Small intestine (tissue), 7 donors: ENCODE measurements around the gene MS4A8. TPM values are rescaled to one million over a fixed set of nuclear protein-coding genes. Genes with fewer than 3 reads are reported as not detected.

Experiments used
- DNase-seq, 2 donors: peaks; one replicate each; pipeline versions ENCODE4 v3.0.0 to v3.0.0-alpha.2; 2013
- FAIRE-seq: peaks from 2 replicates; lab custom pipeline; 2012; peaks lifted over from hg19 to GRCh38; lab: Jason Lieb, UNC
- H3K27ac ChIP-seq, 3 donors: one replicate each; pipeline ENCODE4 v1.5.1; 2013; ENCODE audit warnings: low read length in 2 of 3, mild to moderate bottlenecking in 2 of 3, control low read depth in 1 of 3, inconsistent platforms in 1 of 3, low read depth in 1 of 3, moderate library complexity in 1 of 3
- H3K27me3 ChIP-seq, 3 donors: one replicate each; pipeline ENCODE4 v1.6.1; 2013; ENCODE audit warnings: low read length in 3 of 3, inconsistent platforms in 1 of 3; ENCODE audit not compliant: control insufficient read depth in 3 of 3, insufficient read depth in 3 of 3
- H3K36me3 ChIP-seq, 3 donors: one replicate each; pipeline ENCODE4 v1.6.1; 2013; ENCODE audit warnings: low read length in 3 of 3, inconsistent platforms in 1 of 3, low read depth in 1 of 3, mild to moderate bottlenecking in 1 of 3, moderate library complexity in 1 of 3; ENCODE audit not compliant: control insufficient read depth in 3 of 3, insufficient read depth in 2 of 3
- H3K4me1 ChIP-seq, 3 donors: one replicate each; pipeline ENCODE4 v1.6.1; 2013; ENCODE audit warnings: low read length in 2 of 3, inconsistent platforms in 1 of 3, low read depth in 1 of 3, mild to moderate bottlenecking in 1 of 3, moderate library complexity in 1 of 3; ENCODE audit not compliant: control insufficient read depth in 3 of 3, insufficient read depth in 2 of 3
- H3K4me3 ChIP-seq, 3 donors: one replicate each; pipeline ENCODE4 v1.5.1; 2013; ENCODE audit warnings: low read length in 3 of 3, control low read depth in 1 of 3, inconsistent platforms in 1 of 3, low read depth in 1 of 3, mild to moderate bottlenecking in 1 of 3, moderate library complexity in 1 of 3
- H3K9me3 ChIP-seq, 2 donors: one replicate each; pipeline ENCODE4 v1.6.1; 2013; ENCODE audit warnings: low read depth in 1 of 2, low read length in 1 of 2; ENCODE audit not compliant: control insufficient read depth in 2 of 2, insufficient read depth in 1 of 2
- WGBS, 3 donors: extraction: QIAGEN DNeasy Blood & Tissue Kit; methylation state at CpG; one replicate each; pipeline ENCODE4 v1.1.7; 2013; 5-methylcytosine and 5-hydroxymethylcytosine counted together
- polyA plus RNA-seq, 4 donors: library from polyadenylated mRNA; stranded (reverse) in 3 of 4; unstranded in 1 of 4; fragments of 200-250 nt in 3 of 4; fragments of 120-200 nt in 1 of 4; gene quantifications; one replicate each; pipeline versions ENCODE4 v1.2.1 to v1.2.3, GENCODE V29; 2013
- donor health status: healthy with polysubstance abuse.
- donor health status: control.
- donor health status: control.
- donor health status: Bipolar disorder and iron deficiency.
- donor health status: healthy.

MS4A8 gene
- polyA plus RNA-seq, 4 donors, result 35.7 to 265 (median 141) TPM

DNA sequence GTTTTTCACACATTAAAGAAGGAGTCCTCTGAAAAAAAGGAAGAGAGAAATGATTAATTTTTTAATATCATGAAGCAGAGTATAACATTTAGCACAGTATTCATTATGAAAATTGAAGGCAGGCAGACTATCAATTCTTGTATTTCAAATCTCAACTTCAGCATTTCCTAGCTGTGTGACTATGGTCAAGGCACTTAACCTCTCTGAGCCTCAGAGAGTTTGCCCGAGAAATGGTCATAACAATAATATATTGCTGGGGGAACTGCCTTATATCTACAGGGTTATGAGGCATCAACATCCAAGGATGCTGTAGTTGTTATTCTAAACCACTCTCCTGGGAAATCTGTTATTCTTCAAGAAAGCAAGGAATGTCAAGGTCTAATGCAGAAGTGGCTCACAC lies 26.2 kb downstream of the MS4A8 start:
- DNase-seq (no peak), FAIRE-seq (no peak)
- Histone ChIP-seq H3K27me3 (no peaks in the 10 kb centered on the region), H3K36me3 (no peaks in the 10 kb centered on the region), H3K27ac (no peak overlapping the region), H3K9me3 (no peaks in the 10 kb centered on the region), H3K4me3 (no peak overlapping the region), H3K4me1 (peaks cover 0 to 19% (median 2%) of the 10 kb centered on the region in 3 donors)
- 84 to 92% (median 89%) methylated on average over 1 of the region's 1 CpG for WGBS, 3 donors

DNA sequence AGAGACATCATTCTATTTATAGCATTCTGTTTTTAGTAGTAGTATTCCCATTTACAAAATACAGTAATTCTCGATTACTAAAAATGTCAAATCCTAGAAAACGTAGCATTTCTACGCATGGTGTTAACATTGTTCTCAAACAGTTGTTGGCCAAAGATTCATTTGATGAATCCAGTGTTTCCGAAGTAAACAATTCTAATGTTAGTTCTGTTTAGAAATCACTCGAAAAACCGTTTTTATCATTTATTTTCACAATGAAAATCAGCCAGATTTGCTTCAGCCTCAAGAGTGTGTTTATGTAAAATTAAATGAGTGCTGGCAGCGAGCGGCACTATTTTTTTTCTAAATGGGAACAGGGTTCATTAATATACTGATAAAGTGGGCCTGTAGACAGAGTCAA lies 32.2 kb downstream of the MS4A8 start:
- DNase-seq (no peak), FAIRE-seq (no peak)
- Histone ChIP-seq H3K27ac (no peak overlapping the region), H3K4me3 (no peak overlapping the region), H3K9me3 (peaks cover 0 to 12% of the 10 kb centered on the region in 2 donors), H3K36me3 (no peaks in the 10 kb centered on the region), H3K4me1 (peaks cover 0 to 7% (median 0%) of the 10 kb centered on the region in 3 donors), H3K27me3 (no peaks in the 10 kb centered on the region)
- 67 to 89% (median 83%) methylated on average over 8 of the region's 8 CpGs for WGBS, 3 donors

- no peak overlapping the region for H3K4me3 ChIP-seq
- peaks cover 0 to 4% (median 0%) of the 10 kb centered on the region in 3 donors for H3K4me1 ChIP-seq
- 54 to 76% (median 58%) methylated on average over 4 of the region's 4 CpGs for WGBS, 3 donors
- no peaks in the 10 kb centered on the region for H3K36me3 ChIP-seq
- no peak overlapping the region for H3K27ac ChIP-seq
- H3K27me3 ChIP-seq, result no peaks in the 10 kb centered on the region
- H3K9me3 ChIP-seq, result peaks cover 0 to 12% of the 10 kb centered on the region in 2 donors
- DNase-seq (peak; percentile 62 to 75), FAIRE-seq (no peak)
These were observed 34.9 kb downstream of the MS4A8 start for GRCh38 chr11:60734279-60734678.

GRCh38 chr11:60739114-60739513 lies 39.7 kb downstream of the MS4A8 start:
- H3K27me3 ChIP-seq, result no peaks in the 10 kb centered on the region
- H3K4me3 ChIP-seq, result no peak overlapping the region
- H3K4me1 ChIP-seq, result peaks cover 0 to 17% (median 0%) of the 10 kb centered on the region in 3 donors
- H3K9me3 ChIP-seq, result peaks cover 0 to 5% of the 10 kb centered on the region in 2 donors
- DNase-seq (no peak), FAIRE-seq (no peak)
- no peak overlapping the region for H3K27ac ChIP-seq
- 79 to 87% (median 81%) methylated on average over 7 of the region's 7 CpGs for WGBS, 3 donors
- no peaks in the 10 kb centered on the region for H3K36me3 ChIP-seq

- no peak for FAIRE-seq
- H3K27ac ChIP-seq, result peak overlapping the region in 1 of 3 donors; percentile 52
- peak in 1 of 2 donors; percentile 33 for DNase-seq
- peaks cover 0 to 14% (median 0%) of the 10 kb centered on the region in 3 donors for H3K4me1 ChIP-seq
- H3K36me3 ChIP-seq, result no peaks in the 10 kb centered on the region
- no peak overlapping the region for H3K4me3 ChIP-seq
- peaks cover 0 to 5% of the 10 kb centered on the region in 2 donors for H3K9me3 ChIP-seq
- H3K27me3 ChIP-seq, result no peaks in the 10 kb centered on the region
These were observed 41.2 kb downstream of the MS4A8 start for GRCh38 chr11:60740573-60740972.

DNA sequence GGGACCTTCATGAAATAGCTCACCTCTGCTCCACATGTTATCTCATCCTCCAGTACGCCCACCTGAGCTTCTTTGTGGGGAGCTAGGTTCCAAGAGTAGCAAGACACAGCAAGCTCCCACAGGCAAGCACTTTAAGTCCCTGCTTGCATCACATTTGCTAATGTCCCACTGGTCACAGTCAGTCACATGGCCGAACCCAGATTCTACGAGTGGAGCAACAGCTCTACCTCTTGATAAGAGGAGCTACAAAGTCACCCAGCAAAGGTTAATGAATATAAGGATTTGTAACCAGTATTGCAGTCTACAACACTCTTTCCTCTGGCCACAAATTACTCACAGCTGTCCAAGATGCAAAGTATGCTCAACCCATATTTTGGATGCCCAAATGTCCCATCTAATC lies 42.0 kb downstream of the MS4A8 start:
- H3K4me3 ChIP-seq, result no peak overlapping the region
- H3K27ac ChIP-seq, result peak overlapping the region in 1 of 3 donors; percentile 52
- H3K27me3 ChIP-seq, result no peaks in the 10 kb centered on the region
- DNase-seq (peak in 1 of 2 donors; percentile 63), FAIRE-seq (no peak)
- H3K36me3 ChIP-seq, result no peaks in the 10 kb centered on the region
- 81 to 89% (median 86%) methylated on average over 3 of the region's 3 CpGs for WGBS, 3 donors
- H3K9me3 ChIP-seq, result peaks cover 0 to 5% of the 10 kb centered on the region in 2 donors
- peaks cover 0 to 14% (median 0%) of the 10 kb centered on the region in 3 donors for H3K4me1 ChIP-seq

- WGBS, 3 donors, result 21 to 80% (median 57%) methylated on average over 1 of the region's 1 CpG
- no peak for FAIRE-seq
- peak; percentile 25 to 59 for DNase-seq
These were observed 43.6 kb downstream of the MS4A8 start for GRCh38 chr11:60743058-60743457.

DNA sequence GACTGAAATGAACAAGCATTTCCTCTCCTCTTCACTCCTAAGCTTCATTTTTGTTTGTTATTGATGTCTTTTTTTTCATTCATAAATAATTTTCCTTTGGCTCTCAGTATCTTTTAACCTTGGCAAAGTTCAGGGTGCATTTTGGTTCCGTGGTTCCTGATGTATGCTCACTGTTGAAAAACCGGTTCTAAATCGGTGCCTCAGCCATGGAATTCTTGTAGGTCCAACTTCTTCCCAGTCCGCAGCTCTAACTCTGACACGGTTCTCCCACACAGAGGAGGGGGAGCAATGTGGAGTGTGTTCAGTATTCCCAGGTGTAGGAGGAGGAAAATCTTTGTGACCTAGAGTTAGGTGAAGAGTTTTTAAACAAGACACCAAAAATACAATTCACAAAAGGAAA lies 44.7 kb downstream of the MS4A8 start:
- Histone ChIP-seq H3K27ac (no peak overlapping the region), H3K36me3 (no peaks in the 10 kb centered on the region), H3K4me1 (peaks cover 0 to 14% (median 0%) of the 10 kb centered on the region in 3 donors), H3K9me3 (peaks cover 0 to 5% of the 10 kb centered on the region in 2 donors), H3K4me3 (no peak overlapping the region), H3K27me3 (no peaks in the 10 kb centered on the region)
- FAIRE-seq, result no peak
- whole genome bisulfite sequencing, 3 donors, result 53 to 85% (median 68%) methylated on average over 5 of the region's 5 CpGs
- no peak for DNase-seq

More at GRCh38 chr11:60743058-60743457, 43.6 kb downstream of the MS4A8 start:
- Histone ChIP-seq H3K27me3 (no peaks in the 10 kb centered on the region), H3K27ac (peak overlapping the region in 1 of 3 donors; percentile 52), H3K4me3 (no peak overlapping the region), H3K9me3 (peaks cover 0 to 5% of the 10 kb centered on the region in 2 donors), H3K4me1 (peaks cover 0 to 14% (median 0%) of the 10 kb centered on the region in 3 donors), H3K36me3 (no peaks in the 10 kb centered on the region)

- peaks cover 0 to 3% (median 0%) of the 10 kb centered on the region in 3 donors for H3K27me3 ChIP-seq
- no peak for FAIRE-seq
These were observed 48.0 kb downstream of the MS4A8 start for GRCh38 chr11:60747359-60747873.

More at GRCh38 chr11:60747359-60747873, 48.0 kb downstream of the MS4A8 start:
- DNase-seq, result no peak
- 94 to 95% (median 95%) methylated on average over 14 of the region's 14 CpGs for WGBS, 3 donors
- Histone ChIP-seq H3K4me1 (no peaks in the 10 kb centered on the region), H3K27ac (no peak overlapping the region), H3K4me3 (no peak overlapping the region), H3K9me3 (no peaks in the 10 kb centered on the region), H3K36me3 (no peaks in the 10 kb centered on the region)
